ENCODE results near the gene MSLN. TPM values are rescaled to one million over a fixed set of nuclear protein-coding genes. Genes with fewer than 3 reads are reported as not detected.
A peak's percentile ranks its signal among the peaks of the same experiment; 100 is the strongest.

The MSLN gene
- total RNA-seq, 1 experiment from 2014 or later: not detected

- Histone ChIP-seq H3K9ac (ENCODE audit: low read length) (no peak overlapping the region), H3K9me3 (ENCODE audit: low read length) (no peaks in the 10 kb centered on the region), H2AFZ (ENCODE audit: low read length) (no peak overlapping the region), H3K4me3 (ENCODE audit: low read length) (no peak overlapping the region), H3K4me1 (ENCODE audit: low read length) (peaks cover 29% of the 10 kb centered on the region), H3K27ac (ENCODE audit: low read length) (no peak overlapping the region), H3K9me2 (replicated peaks; ENCODE audit: insufficient read depth, low read length) (no peaks in the 10 kb centered on the region), H4K20me1 (ENCODE audit: insufficient read depth, low read depth, low read length) (peaks cover 23% of the 10 kb centered on the region), H3K36me3 (ENCODE audit: insufficient read depth, low read length) (peaks cover 11% of the 10 kb centered on the region), H3K27me3 (ENCODE audit: low read length) (no peaks in the 10 kb centered on the region), H3K4me2 (ENCODE audit: low read depth, low read length, poor library complexity, severe bottlenecking) (no peak overlapping the region), H3K79me2 (ENCODE audit: low read length) (no peaks in the 10 kb centered on the region)
- no peak for DNase-seq
Observed at GRCh38 chr16:795580-796229, 35.2 kb downstream of the MSLN start.

- H3K9me3 ChIP-seq (ENCODE audit: low read length): no peaks in the 10 kb centered on the region
- H3K79me2 ChIP-seq (ENCODE audit: low read length): no peaks in the 10 kb centered on the region
- no peak overlapping the region for H3K4me2 ChIP-seq (ENCODE audit: low read depth, low read length, poor library complexity, severe bottlenecking)
- H4K20me1 ChIP-seq (ENCODE audit: insufficient read depth, low read depth, low read length): peaks cover 26% of the 10 kb centered on the region
- peaks cover 37% of the 10 kb centered on the region for H3K4me1 ChIP-seq (ENCODE audit: low read length)
- H3K9me2 ChIP-seq (replicated peaks; ENCODE audit: insufficient read depth, low read length): no peaks in the 10 kb centered on the region
- peaks cover 8% of the 10 kb centered on the region; the same call in 1 of the 2 replicates for H3K36me3 ChIP-seq (ENCODE audit: insufficient read depth, low read length)
- no peak overlapping the region for H3K9ac ChIP-seq (ENCODE audit: low read length)
- H3K27ac ChIP-seq (ENCODE audit: low read length): no peak overlapping the region
- no peak overlapping the region for H2AFZ ChIP-seq (ENCODE audit: low read length)
- no peaks in the 10 kb centered on the region for H3K27me3 ChIP-seq (ENCODE audit: low read length)
- no peak for DNase-seq
- no peak overlapping the region for H3K4me3 ChIP-seq (ENCODE audit: low read length)
Observed at GRCh38 chr16:796296-797119, 36.0 kb downstream of the MSLN start.

DNA sequence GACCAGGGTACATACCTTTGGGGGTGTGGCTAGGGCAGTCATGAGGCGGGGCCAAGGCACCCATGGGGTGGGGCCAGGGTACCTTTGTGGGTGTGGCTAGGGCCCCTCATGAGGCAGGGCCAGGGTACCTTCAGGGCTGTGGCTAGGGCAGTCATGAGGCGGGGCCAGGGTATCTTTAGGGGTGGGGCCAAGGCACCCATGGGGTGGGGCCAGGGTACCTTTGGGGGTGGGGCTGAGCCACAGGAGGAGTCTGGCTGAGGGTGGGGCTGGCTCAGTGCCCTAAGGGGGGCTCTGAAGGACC lies 36.5 kb downstream of the MSLN start:
- Histone ChIP-seq H3K27me3 (ENCODE audit: low read length) (no peaks in the 10 kb centered on the region), H2AFZ (ENCODE audit: low read length) (no peak overlapping the region), H3K27ac (ENCODE audit: low read length) (no peak overlapping the region), H4K20me1 (ENCODE audit: insufficient read depth, low read depth, low read length) (peaks cover 30% of the 10 kb centered on the region), H3K36me3 (ENCODE audit: insufficient read depth, low read length) (peaks cover 8% of the 10 kb centered on the region; the same call in 1 of the 2 replicates), H3K9me3 (ENCODE audit: low read length) (no peaks in the 10 kb centered on the region), H3K79me2 (ENCODE audit: low read length) (no peaks in the 10 kb centered on the region), H3K9me2 (replicated peaks; ENCODE audit: insufficient read depth, low read length) (no peaks in the 10 kb centered on the region), H3K4me2 (ENCODE audit: low read depth, low read length, poor library complexity, severe bottlenecking) (no peak overlapping the region), H3K4me1 (ENCODE audit: low read length) (peaks cover 43% of the 10 kb centered on the region), H3K9ac (ENCODE audit: low read length) (no peak overlapping the region), H3K4me3 (ENCODE audit: low read length) (no peak overlapping the region)
- DNase-seq: peak; percentile 86

DNA sequence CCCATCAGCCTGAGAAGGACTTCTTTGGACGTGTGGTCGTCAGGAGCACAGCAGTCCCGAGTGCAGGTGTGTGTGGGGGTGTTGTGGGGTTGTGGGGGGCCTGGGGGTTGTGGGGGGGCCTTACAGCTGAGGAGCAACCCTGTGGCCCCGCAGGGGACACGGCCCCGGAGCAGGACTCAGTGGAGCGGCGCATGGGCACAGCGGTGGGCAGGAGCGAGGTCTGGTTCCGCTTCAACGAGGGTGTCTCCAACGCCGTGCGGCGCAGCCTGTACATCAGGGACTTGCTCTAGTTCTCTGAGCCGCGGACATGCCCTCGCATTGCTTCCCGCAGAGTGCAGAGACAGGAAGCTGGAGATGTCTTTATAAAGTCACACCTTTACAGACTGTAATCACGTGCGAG lies 37.2 kb downstream of the MSLN start:
- no peak for DNase-seq
- Histone ChIP-seq H3K9me2 (replicated peaks; ENCODE audit: insufficient read depth, low read length) (no peaks in the 10 kb centered on the region), H3K4me3 (ENCODE audit: low read length) (no peak overlapping the region), H3K79me2 (ENCODE audit: low read length) (no peaks in the 10 kb centered on the region), H3K4me1 (ENCODE audit: low read length) (peaks cover 44% of the 10 kb centered on the region), H3K4me2 (ENCODE audit: low read depth, low read length, poor library complexity, severe bottlenecking) (no peak overlapping the region), H4K20me1 (ENCODE audit: insufficient read depth, low read depth, low read length) (peaks cover 32% of the 10 kb centered on the region), H3K36me3 (ENCODE audit: insufficient read depth, low read length) (peaks cover 8% of the 10 kb centered on the region; the same call in 1 of the 2 replicates), H2AFZ (ENCODE audit: low read length) (no peak overlapping the region), H3K9me3 (ENCODE audit: low read length) (no peaks in the 10 kb centered on the region), H3K9ac (ENCODE audit: low read length) (no peak overlapping the region), H3K27ac (ENCODE audit: low read length) (no peak overlapping the region), H3K27me3 (ENCODE audit: low read length) (no peaks in the 10 kb centered on the region)

GRCh38 chr16:798666-799065 lies 38.1 kb downstream of the MSLN start:
- no peak overlapping the region; the same call in 1 of the 2 replicates for H3K4me3 ChIP-seq (ENCODE audit: low read length)
- no peaks in the 10 kb centered on the region for H3K9me3 ChIP-seq (ENCODE audit: low read length)
- H3K9ac ChIP-seq (ENCODE audit: low read length): peak overlapping the region; percentile 40; the same call in 1 of the 2 replicates
- H3K79me2 ChIP-seq (ENCODE audit: low read length): no peaks in the 10 kb centered on the region
- H4K20me1 ChIP-seq (ENCODE audit: insufficient read depth, low read depth, low read length): peaks cover 32% of the 10 kb centered on the region
- 0 out of 2 replicates have a peak overlapping the region, but pooled peaks have one; percentile 24 for H3K27ac ChIP-seq (ENCODE audit: low read length)
- H3K27me3 ChIP-seq (ENCODE audit: low read length): no peaks in the 10 kb centered on the region
- no peak for DNase-seq
- H3K4me1 ChIP-seq (ENCODE audit: low read length): peaks cover 51% of the 10 kb centered on the region
- peak overlapping the region; percentile 41 for H3K4me2 ChIP-seq (ENCODE audit: low read depth, low read length, poor library complexity, severe bottlenecking)
- H3K36me3 ChIP-seq (ENCODE audit: insufficient read depth, low read length): peaks cover 8% of the 10 kb centered on the region; the same call in 1 of the 2 replicates
- no peaks in the 10 kb centered on the region for H3K9me2 ChIP-seq (replicated peaks; ENCODE audit: insufficient read depth, low read length)
- no peak overlapping the region for H2AFZ ChIP-seq (ENCODE audit: low read length)

DNA sequence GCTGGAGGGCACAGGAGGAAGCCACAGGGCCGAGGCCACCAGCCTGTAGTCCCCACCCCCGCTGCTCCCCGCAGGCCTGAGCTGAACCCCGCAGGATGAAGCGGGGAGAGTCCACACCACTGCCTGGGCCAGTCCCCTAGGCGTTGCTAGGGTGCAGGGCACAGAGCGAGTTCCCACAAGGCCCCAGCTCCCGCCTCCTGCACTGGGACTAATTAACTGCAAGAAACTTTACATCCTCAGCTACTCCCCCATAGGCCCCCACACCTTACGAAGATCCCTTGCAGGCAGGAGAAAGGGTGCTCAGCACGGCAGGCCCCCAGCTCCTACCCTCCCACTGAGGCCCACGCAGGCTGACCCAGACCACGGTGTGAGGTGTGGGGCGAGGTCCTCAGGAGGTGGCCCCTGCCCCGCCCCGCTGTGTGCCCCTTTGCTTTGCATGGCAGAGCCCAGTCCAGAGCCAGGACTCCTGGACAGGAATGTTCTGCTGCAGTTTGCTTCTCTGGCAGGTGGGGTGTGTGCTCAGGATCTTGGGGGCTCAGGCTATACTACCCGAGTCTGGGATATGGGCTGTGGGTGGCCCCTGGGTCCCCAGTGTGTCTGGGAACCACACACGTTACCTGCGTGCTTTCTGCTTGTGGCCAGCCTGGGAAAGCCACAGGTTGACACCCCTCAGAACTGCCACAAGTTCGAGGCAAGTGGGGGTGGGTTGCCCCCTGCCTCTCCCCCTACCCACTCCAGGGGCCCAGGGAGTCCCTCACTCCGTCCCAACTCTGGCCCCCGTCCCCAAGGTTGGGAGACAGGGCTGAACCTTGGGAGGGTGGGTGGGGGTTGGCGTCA lies 38.8 kb downstream of the MSLN start:
- peaks cover 32% of the 10 kb centered on the region for H4K20me1 ChIP-seq (ENCODE audit: insufficient read depth, low read depth, low read length)
- no peaks in the 10 kb centered on the region for H3K9me3 ChIP-seq (ENCODE audit: low read length)
- H3K4me1 ChIP-seq (ENCODE audit: low read length): peaks cover 51% of the 10 kb centered on the region
- no peak overlapping the region; the same call in 1 of the 2 replicates for H3K4me3 ChIP-seq (ENCODE audit: low read length)
- peaks cover 8% of the 10 kb centered on the region; the same call in 1 of the 2 replicates for H3K36me3 ChIP-seq (ENCODE audit: insufficient read depth, low read length)
- peak overlapping the region; percentile 40; the same call in 1 of the 2 replicates for H3K9ac ChIP-seq (ENCODE audit: low read length)
- no peaks in the 10 kb centered on the region for H3K79me2 ChIP-seq (ENCODE audit: low read length)
- no peaks in the 10 kb centered on the region for H3K27me3 ChIP-seq (ENCODE audit: low read length)
- no peaks in the 10 kb centered on the region for H3K9me2 ChIP-seq (replicated peaks; ENCODE audit: insufficient read depth, low read length)
- 0 out of 2 replicates have a peak overlapping the region, but pooled peaks have one; percentile 24 for H3K27ac ChIP-seq (ENCODE audit: low read length)
- H2AFZ ChIP-seq (ENCODE audit: low read length): no peak overlapping the region
- peak overlapping the region; percentile 41 for H3K4me2 ChIP-seq (ENCODE audit: low read depth, low read length, poor library complexity, severe bottlenecking)
- peak; percentile 68 for DNase-seq

- Histone ChIP-seq H3K36me3 (ENCODE audit: insufficient read depth, low read length) (peaks cover 8% of the 10 kb centered on the region; the same call in 1 of the 2 replicates), H4K20me1 (ENCODE audit: insufficient read depth, low read depth, low read length) (peaks cover 32% of the 10 kb centered on the region), H3K9me3 (ENCODE audit: low read length) (no peaks in the 10 kb centered on the region), H3K4me3 (ENCODE audit: low read length) (peak within 1 kb of the TSS; percentile 47; the same call in 1 of the 2 replicates), H3K79me2 (ENCODE audit: low read length) (no peaks in the 10 kb centered on the region), H3K4me2 (ENCODE audit: low read depth, low read length, poor library complexity, severe bottlenecking) (peak within 1 kb of the TSS; percentile 63), H3K27ac (ENCODE audit: low read length) (peak within 1 kb of the TSS; percentile 52), H3K27me3 (ENCODE audit: low read length) (no peaks in the 10 kb centered on the region), H3K9ac (ENCODE audit: low read length) (peak within 1 kb of the TSS; percentile 51), H2AFZ (ENCODE audit: low read length) (no peak within 1 kb of the TSS), H3K4me1 (ENCODE audit: low read length) (peaks cover 51% of the 10 kb centered on the region), H3K9me2 (replicated peaks; ENCODE audit: insufficient read depth, low read length) (no peaks in the 10 kb centered on the region)
- DNase-seq: peak; percentile 67
Observed at GRCh38 chr16:799948-800833, 39.7 kb downstream of the MSLN start, which contains the start of gene GNG13. Gene GNG13, minus strand, starts transcription at chr16:800734. Its CDS starts 1,657 bp downstream, at chr16:799077.
